GM12892 (cell line): ENCODE results near the gene ZC3HAV1.
"Not testable (repeated sequence)": the region's sequence is repeated elsewhere in the genome, so short reads cannot be mapped to it uniquely, and the experiment has no call there.

ENCODE experiments used
- DNase-seq: peaks from one replicate; pipeline ENCODE4 v3.0.0; 2011; ENCODE audit not compliant: insufficient read length
- FAIRE-seq: peaks from 2 replicates; lab custom pipeline; 2011; peaks lifted over from hg19 to GRCh38; lab: Jason Lieb, UNC
- POLR2A ChIP-seq: IDR thresholded peaks from 2 replicates; pipeline ENCODE4 v1.6.1; 2011; ENCODE audit warnings: low read depth, low read length, control low read depth
- POLR2AphosphoS5 ChIP-seq: IDR thresholded peaks from 2 replicates; pipeline ENCODE4 v1.6.1; 2011; ENCODE audit warnings: low read depth, low read length, control low read depth
- TAF1 ChIP-seq: IDR thresholded peaks from 2 replicates; pipeline ENCODE4 v1.6.1; 2011; ENCODE audit warnings: low read depth, mild to moderate bottlenecking, control low read depth, low read length, borderline replicate concordance

ZC3HAV1 gene

DNA sequence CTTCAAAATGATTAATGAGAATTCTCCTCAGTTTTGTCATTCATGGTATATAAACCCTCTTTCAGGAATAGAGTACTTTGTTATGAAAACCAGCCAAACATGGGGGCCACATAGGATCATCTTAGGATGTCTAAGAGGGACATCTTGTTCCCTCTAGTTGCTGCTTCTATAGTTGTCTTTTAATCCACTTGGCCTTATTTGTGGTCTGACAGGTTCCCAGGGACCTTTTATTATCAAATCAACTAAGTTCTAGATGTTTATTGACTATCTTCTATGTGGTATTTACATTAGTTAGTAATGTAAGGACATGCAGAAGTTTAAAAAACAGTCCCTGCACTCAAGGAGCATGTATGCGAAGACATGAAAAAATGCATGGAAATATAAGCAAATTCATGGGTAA, 1.6 kb upstream of the ZC3HAV1 start:
- FAIRE-seq: no peak
- TF ChIP-seq TAF1: no peak
- TF ChIP-seq POLR2A: no peak
- no peak for TF ChIP-seq POLR2AphosphoS5
- no peak for DNase-seq

DNA sequence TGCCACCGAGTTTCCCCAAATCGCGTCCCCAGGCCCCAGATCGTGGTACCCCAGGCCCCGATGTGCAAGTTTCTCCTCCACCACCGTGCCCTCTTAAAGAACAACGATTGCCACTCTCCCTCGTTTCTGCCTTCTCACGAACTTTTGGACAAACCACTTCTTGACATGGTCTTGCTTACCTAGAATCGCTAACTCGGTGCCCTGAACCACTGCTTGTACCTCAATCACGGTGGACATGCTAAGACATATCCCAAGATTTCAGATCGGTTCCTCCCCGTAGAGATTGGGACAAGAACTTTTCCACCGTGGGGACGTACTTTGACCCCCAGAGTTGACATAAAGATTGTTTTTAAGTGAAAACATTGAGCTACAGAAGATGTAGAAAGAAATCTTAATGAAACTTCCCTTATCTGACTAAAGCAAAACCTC, 477 bp upstream of the ZC3HAV1 start:
- TF ChIP-seq POLR2AphosphoS5: no peak
- TF ChIP-seq TAF1: no peak
- no peak for TF ChIP-seq POLR2A
- no peak for FAIRE-seq
- no peak for DNase-seq

DNA sequence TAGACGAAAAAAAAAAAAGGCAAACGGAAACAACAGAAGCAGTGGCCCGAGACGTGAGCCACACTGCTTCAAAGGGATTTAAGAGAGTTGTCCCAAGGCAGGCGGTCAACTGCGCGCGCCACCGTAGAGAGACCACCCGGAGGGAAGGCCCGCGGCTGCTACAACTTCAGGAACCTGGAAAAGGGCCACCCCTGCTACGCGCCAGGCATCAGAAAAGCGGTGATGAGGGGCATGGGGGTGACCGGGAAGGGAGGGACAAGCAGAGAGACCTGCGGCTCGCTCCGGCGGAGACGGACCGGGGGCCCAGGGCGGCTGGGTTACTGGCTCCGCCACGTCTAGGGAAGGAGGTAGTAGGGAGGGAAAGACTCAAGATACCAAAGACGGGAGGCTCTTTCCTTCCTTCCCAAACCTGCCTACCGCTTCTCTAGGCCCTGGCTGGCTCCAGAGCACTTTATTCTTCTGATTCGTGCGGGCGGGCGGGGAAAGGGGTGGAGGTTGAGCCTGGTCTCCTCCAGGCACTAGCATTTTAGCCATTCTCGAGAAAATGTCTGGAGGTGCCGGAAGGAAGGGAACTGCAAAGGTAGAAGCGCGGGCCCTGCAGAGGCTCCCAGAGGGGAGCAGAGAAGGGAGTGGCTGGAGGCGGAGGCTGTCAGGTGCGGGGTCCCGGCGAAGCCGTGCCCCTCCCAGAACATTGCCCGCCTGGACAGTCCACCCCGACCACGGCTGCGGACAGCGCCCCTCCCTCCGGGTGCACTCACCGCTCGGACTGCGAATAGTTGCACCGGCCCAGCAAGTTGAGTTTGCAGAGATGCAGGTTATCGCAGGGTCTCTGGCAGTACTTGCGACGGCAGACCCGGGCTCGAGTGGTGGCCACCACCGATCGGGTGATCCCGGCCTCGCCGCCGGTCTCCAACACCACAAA, 993 bp downstream of the ZC3HAV1 start:
- FAIRE-seq (no peak), DNase-seq (no peak)
- no peak for TF ChIP-seq TAF1
- TF ChIP-seq POLR2AphosphoS5: no peak
- no peak for TF ChIP-seq POLR2A

DNA sequence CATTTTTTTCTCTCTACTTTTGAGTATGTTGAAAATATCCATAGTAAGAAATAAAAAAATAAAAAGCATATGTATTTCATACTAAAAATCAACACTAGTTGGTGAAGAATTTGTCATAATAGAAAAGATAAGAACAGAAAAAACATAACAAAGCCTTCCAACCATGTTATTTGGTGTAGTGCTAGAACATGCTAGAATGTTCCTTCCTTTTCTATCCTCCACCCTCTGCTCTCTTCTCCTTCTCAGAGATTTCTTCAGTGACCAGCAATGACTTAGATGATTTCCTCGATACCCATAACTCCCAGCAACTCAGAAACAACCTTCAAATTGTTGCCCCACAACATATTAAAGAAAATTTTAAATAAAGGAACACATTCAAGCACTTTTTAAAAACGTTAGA, 2.6 kb downstream of the ZC3HAV1 start:
- no peak for DNase-seq
- FAIRE-seq: no peak
- TF ChIP-seq TAF1: no peak
- TF ChIP-seq POLR2A: no peak
- TF ChIP-seq POLR2AphosphoS5: no peak

DNA sequence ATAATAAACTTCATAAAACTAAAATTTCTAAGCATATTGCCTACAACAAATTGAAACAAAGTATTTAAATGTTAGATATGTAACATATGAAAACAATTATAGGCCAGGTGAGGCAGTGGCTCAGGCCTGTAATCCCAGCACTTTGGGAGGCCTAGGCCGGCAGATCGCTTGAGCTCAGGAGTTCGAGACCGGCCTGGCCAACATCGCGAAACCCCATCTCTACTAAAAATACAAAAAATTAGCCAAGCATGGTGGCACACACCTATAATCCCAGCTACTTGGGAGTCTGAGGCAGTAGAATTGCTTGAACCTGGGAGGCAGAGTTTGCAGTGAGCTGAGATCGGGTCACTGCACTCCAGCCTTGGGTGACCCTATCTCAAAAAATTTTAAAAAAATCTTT, 3.3 kb downstream of the ZC3HAV1 start:
- not testable (repeated sequence) for FAIRE-seq, DNase-seq

DNA sequence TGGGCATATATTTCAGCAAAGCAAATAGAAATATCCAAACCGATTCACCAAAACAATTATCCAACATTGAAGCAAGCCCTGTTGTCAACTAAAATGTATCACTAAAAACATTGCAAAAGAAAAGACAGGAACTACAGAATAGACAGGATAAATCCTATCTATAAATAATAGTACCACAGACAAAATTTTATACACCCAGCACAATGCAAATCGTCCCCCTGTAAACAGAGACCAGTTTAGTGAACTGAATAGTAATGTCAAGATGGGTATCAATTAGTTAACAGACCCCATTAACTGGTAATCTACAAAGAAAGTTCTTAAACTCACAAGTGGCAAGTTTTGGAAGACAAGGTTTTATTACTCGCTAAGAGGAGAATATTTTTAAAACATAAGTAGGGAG, 4.0 kb downstream of the ZC3HAV1 start:
- no peak for DNase-seq
- TF ChIP-seq POLR2AphosphoS5 (no peak), POLR2A (no peak)
- no peak for FAIRE-seq

DNA sequence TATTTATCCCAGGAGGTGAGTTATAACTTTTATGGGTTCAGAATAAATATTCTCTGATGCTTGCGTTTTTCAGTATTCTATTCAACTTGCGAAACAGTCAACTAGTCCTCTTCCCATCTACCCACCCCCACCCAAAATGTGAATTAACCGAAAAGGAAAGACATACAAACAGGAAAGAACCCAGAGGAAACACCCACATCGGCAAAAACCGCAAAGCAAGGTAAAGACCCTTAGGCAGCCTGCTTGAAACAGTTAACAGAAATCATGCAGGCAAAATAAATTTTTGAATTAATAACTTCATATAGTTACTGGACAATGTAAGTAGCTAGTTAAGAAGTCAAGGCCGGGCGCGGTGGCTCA, 5.4 kb downstream of the ZC3HAV1 start:
- DNase-seq (no peak), FAIRE-seq (peak; percentile 50)

DNA sequence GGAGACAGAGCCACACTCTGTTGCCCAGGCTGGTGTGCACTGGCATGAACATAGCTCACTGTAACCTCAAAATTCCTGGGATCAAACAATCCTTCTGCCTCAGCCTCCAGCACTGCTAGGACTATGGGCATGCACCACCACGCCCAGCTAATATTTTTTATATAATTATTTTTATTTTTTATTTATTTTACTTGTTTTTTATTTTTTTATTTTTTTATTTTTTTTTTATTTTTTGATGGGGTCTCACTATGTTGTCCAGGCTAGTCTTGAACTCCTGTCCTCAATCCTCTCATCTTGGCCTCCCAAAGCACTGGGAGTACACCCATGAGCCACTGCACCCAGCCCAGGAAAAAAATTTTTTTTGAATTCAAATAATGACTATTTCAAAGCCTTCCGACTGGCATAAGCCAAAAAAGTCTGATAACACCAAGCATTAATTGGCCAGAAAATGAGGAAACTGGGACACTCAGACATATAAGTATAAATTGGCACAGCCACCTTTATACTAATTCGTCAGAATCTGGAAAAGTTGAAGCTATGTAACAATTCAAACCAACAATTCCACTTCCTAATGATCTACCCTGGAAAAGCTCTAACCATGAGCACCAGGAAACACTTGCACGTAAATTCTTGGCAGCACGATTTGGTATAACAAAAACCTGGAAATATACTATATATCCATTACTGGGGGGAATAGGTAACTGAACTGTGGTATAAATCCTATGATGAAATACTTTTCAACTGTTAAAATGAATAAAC, 6.3 kb downstream of the ZC3HAV1 start:
- no peak for TF ChIP-seq POLR2A
- FAIRE-seq: no peak

More for the DNA sequence above, 5.4 kb downstream of the ZC3HAV1 start:
- no peak for TF ChIP-seq POLR2A

DNA sequence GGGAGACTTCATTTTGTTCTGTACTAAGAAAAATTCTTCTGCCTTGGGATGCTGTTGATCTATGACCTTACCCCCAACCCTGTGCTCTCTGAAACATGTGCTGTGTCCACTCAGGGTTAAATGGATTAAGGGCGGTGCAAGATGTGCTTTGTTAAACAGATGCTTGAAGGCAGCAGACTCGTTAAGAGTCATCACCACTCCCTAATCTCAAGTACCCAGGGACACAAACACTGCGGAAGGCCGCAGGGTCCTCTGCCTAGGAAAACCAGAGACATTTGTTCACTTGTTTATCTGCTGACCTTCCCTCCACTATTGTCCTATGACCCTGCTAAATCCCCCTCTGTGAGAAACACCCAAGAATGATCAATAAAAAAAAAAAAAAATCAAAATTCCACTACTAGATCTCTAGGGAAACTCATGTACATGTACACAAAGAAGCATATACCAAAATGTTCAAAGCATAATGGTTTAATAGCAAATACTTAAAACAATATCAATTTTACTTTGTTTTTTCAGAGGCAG, 7.8 kb downstream of the ZC3HAV1 start:
- not testable (repeated sequence) for FAIRE-seq, DNase-seq

More for the DNA sequence above, 6.3 kb downstream of the ZC3HAV1 start:
- DNase-seq: no peak

DNA sequence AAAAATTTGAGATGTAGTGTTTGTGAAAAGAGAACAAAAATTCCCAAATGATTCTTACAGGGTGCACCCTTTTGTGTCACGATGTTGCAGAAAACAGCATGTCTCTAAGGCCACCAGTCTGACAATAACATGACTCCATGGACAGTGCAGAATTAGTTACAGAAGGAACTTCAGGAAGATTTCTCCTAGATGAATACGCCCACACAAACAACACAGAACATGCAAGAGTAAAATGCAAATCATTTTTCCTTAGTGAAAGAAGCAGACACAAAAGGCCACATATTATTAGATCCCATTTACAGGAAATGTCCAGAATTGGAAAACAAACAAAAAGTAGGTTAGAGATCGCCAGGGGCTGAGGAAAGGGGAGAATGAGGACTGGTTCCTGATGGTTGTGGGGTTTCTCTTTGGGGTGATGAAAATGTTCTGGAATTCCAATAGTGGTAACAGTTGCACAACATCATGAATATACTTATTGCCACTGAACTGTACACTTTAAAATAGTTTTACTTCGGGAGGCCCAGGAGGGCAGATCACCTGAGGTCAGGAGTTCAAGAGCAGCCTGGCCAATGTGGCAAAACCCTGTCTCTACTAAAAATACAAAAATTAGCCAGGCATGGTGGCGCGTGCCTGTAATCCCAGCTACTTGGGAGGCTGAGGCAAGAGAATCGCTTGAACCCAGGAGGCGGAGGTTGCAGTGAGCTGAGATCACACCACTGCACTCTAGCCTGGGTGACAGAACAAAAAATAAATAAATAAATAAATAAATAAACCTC, 10.2 kb downstream of the ZC3HAV1 start:
- no peak for TF ChIP-seq POLR2A
- no peak for TF ChIP-seq POLR2AphosphoS5
- no peak for TF ChIP-seq TAF1
- FAIRE-seq (no peak), DNase-seq (no peak)

DNA sequence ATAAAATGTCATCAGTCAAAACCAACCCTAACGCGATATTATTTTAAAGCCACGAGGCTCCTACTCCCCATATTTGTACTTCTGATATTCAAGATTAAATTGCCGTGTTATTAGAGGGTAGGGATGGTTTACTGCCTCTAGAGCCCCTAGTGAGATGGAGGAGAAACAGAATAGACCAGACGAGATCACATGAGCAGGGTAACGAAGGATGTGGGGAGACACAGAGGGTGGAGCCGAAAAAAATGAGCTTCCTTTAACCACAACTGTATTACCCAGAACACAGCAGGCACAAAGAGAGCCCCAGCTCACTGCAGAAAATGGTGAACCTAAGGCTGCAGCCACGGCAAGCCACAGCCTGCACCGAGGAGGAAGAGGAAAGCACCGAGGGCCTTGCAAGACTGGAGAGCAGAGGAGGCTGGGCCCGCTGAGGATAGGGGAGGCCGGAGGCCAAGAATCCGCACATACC, 14.3 kb downstream of the ZC3HAV1 start:
- DNase-seq (peak; percentile 59), FAIRE-seq (peak; percentile 84)
- TF ChIP-seq POLR2AphosphoS5: no peak
- TF ChIP-seq POLR2A: no peak
- TF ChIP-seq TAF1: no peak

DNA sequence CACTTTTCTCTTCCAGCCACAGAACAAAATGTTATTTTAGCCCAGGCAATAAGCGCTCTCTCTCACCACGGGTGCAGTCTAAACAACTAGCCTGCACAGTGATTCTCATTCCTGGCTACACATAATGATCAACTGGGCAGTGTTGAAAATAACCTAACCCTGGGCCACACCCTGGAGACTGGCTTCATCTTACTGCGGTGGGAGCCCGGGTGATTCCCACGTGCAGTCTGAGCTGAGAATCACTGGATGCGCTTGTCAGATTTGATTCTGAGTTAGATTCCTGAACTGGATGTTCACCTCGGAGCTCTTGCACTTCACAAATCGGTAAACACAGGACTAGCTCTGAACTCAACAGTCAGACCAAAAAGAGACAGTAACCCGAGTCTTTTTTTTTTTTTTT, 14.9 kb downstream of the ZC3HAV1 start:
- no peak for FAIRE-seq
- no peak for TF ChIP-seq POLR2A
- DNase-seq: no peak

DNA sequence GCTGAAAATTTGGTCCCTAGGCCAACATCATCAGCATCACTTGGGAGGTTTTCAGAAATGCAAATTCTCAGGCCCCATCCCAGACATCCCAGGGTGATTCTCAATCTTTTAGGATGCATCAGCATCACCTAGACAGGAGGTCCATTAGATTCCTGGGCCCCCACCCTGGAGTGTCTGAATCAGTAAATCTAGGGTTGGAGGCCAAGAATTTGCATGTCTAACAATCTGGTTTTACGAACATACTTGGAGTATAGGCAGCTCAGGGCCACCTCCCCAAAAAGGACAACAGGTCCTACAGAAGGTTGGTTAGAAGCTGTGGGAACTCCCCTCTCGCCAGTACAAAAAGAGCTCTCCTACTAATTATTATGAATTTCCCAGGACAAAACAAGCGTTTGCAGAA, 15.5 kb downstream of the ZC3HAV1 start:
- TF ChIP-seq POLR2AphosphoS5 (no peak), TAF1 (no peak), POLR2A (no peak)
- DNase-seq: no peak
- no peak for FAIRE-seq

DNA sequence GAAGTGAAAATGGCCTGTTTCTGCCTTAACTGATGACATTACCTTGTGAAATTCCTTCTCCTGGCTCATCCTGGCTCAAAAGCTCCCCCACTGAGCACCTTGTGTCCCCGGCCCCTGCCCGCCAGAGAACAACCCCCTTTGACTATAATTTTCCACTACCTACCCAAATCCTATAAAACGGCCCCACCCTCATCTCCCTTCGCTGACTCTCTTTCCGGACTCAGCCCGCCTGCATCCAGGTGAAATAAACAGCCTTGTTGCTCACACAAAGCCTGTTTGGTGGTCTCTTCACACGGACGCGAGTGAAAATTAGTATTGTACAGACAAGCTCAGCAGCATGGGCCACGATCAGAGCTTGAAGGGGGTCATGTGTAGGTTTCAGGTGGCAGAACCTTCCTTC, 16.0 kb downstream of the ZC3HAV1 start:
- FAIRE-seq, DNase-seq: not testable (repeated sequence)
